Spleen (tissue), 7 donors: Measurements from ENCODE around the gene CACNA2D2.

Source experiments
- CTCF ChIP-seq, 11 experiments: fragments of 200-600 bp in 7 of 11; fragments of 450-650 bp in 4 of 11; sonication (generic) in 4 of 11; IDR thresholded peaks in 8 of 11; conservative IDR thresholded peaks in 3 of 11; 1 replicate in 7 of 11; 2 replicates in 4 of 11; pipeline versions ENCODE4 v1.4.0 to v1.8.0; 2016 to 2021; ENCODE audit warnings: antibody characterized with exemption in 11 of 11, inconsistent platforms in 4 of 11, mild to moderate bottlenecking in 1 of 11
- POLR2AphosphoS5 ChIP-seq, 3 donors: sonication (generic); formaldehyde crosslinking; IDR thresholded peaks; one replicate each; pipeline ENCODE4 v1.5.1; 2017; ENCODE audit warnings: antibody characterized with exemption in 3 of 3
- donor health status: DM: no; HTN: no; CAD: no; lungs with moderate emphysema.
- donor health status: DM: no; HTN: no; CAD: no.
- donor health status: DM: no; HTN: no; CAD: no.

- TF ChIP-seq CTCF (IDR thresholded peaks at IDR 0.05 in 8 of 11, conservative IDR thresholded peaks at IDR 0.05 in 3 of 11) (no peak), POLR2AphosphoS5 (IDR thresholded peaks at IDR 0.05) (no peak)
Measured at GRCh38 chr3:50481992-50482391, 21.4 kb downstream of the CACNA2D2 start.
